Activated CD4-positive, alpha-beta memory T cell treated with anti-CD3 and anti-CD28 coated beads for 36 hours (primary cell): Measurements from ENCODE around the gene CXCL1. TPM values are rescaled to one million over a fixed set of nuclear protein-coding genes. Genes with fewer than 3 reads are reported as not detected.
"Not testable (repeated sequence)": the region's sequence is repeated elsewhere in the genome, so short reads cannot be mapped to it uniquely, and the experiment has no call there.

Experiments used
- CTCF ChIA-PET: fragments of 350-600 bp; sonication (Branson Sonifier 250); formaldehyde crosslinking; loops from one replicate; lab custom pipeline; 2021; ENCODE audit warnings: antibody characterized with exemption, inconsistent platforms; lab: Charles Lee
- POLR2A ChIA-PET: fragments of 350-600 bp; sonication (Branson Sonifier 250); formaldehyde crosslinking; loops from one replicate; lab custom pipeline; 2021; ENCODE audit warnings: antibody characterized with exemption; lab: Charles Lee
- DNase-seq: peaks from one replicate; pipeline ENCODE4 v3.0.0-alpha.2; 2020
- H3K27ac Mint-ChIP-seq: one replicate; pipeline ENCODE4 v1.8.0; 2021; ENCODE audit warnings: mixed read lengths
- H3K27me3 Mint-ChIP-seq: one replicate; pipeline ENCODE4 v1.8.0; 2021; ENCODE audit warnings: mixed read lengths
- H3K36me3 Mint-ChIP-seq: one replicate; pipeline ENCODE4 v1.8.0; 2021; ENCODE audit warnings: mixed read lengths
- H3K4me1 Mint-ChIP-seq: one replicate; pipeline ENCODE4 v1.8.0; 2021; ENCODE audit warnings: low read depth, mixed read lengths
- H3K4me3 Mint-ChIP-seq: one replicate; pipeline ENCODE4 v1.8.0; 2021; ENCODE audit warnings: mild to moderate bottlenecking, mixed read lengths
- H3K9me3 Mint-ChIP-seq: one replicate; pipeline ENCODE4 v1.8.0; 2021; ENCODE audit warnings: mixed read lengths
- intact Hi-C: fragments of 100-400 bp; cut with micrococcal nuclease; formaldehyde crosslinking; loops from one replicate; pipeline ENCODE4 v1.15.1; 2023
- total RNA-seq, 2 experiments: library from RNA; stranded (reverse); gene quantifications; one replicate each; pipeline ENCODE4 v1.2.3, GENCODE V29; 2021

The CXCL1 gene
- total RNA-seq, 2 experiments from 2014 or later = not detected

- POLR2A ChIA-PET = no interaction called here
- no peaks in the 10 kb centered on the region for H3K27me3 Mint-ChIP-seq
- no peaks in the 10 kb centered on the region for H3K36me3 Mint-ChIP-seq
- CTCF ChIA-PET = no interaction called here
- H3K9me3 Mint-ChIP-seq = no peaks in the 10 kb centered on the region
- no peaks in the 10 kb centered on the region for H3K4me1 Mint-ChIP-seq
- intact Hi-C loops = no loop called here
- no peak overlapping the region for H3K27ac Mint-ChIP-seq
- DNase-seq = no peak
- H3K4me3 Mint-ChIP-seq = no peak overlapping the region
These were observed 26.3 kb downstream of the CXCL1 start for GRCh38 chr4:73895201-73896175.

GRCh38 chr4:73896416-73896815 is 27.2 kb downstream of the CXCL1 start:
- ChIA-PET POLR2A (no interaction called here), CTCF (no interaction called here)
- intact Hi-C loops = no loop called here
- no peaks in the 10 kb centered on the region for H3K36me3 Mint-ChIP-seq
- no peaks in the 10 kb centered on the region for H3K4me1 Mint-ChIP-seq
- H3K27me3 Mint-ChIP-seq = no peaks in the 10 kb centered on the region
- no peak for DNase-seq
- no peak overlapping the region for H3K4me3 Mint-ChIP-seq
- no peak overlapping the region for H3K27ac Mint-ChIP-seq
- H3K9me3 Mint-ChIP-seq = no peaks in the 10 kb centered on the region

- Mint-ChIP-seq H3K4me1 (no peaks in the 10 kb centered on the region), H3K4me3 (no peak overlapping the region), H3K9me3 (no peaks in the 10 kb centered on the region), H3K27ac (no peak overlapping the region), H3K27me3 (no peaks in the 10 kb centered on the region), H3K36me3 (no peaks in the 10 kb centered on the region)
- CTCF ChIA-PET = no interaction called here
- intact Hi-C loops = no loop called here
- POLR2A ChIA-PET = no interaction called here
- DNase-seq = no peak
These were observed 28.4 kb downstream of the CXCL1 start for GRCh38 chr4:73897380-73898136.

GRCh38 chr4:73899338-73899737 is 30.1 kb downstream of the CXCL1 start:
- H3K4me1 Mint-ChIP-seq, H3K9me3 Mint-ChIP-seq, H3K4me3 Mint-ChIP-seq, H3K27ac Mint-ChIP-seq, DNase-seq, POLR2A ChIA-PET, intact Hi-C loops, H3K36me3 Mint-ChIP-seq, H3K27me3 Mint-ChIP-seq, CTCF ChIA-PET: not testable (repeated sequence)

- no peak for DNase-seq
- no peaks in the 10 kb centered on the region for H3K27me3 Mint-ChIP-seq
- CTCF ChIA-PET = interaction anchor here (1.3 kb wide), 1 partner anchor 238 kb away, joined by 3 read pairs; no protein-coding TSS in a partner anchor
- H3K4me1 Mint-ChIP-seq = no peaks in the 10 kb centered on the region
- intact Hi-C loops = no loop called here
- POLR2A ChIA-PET = no interaction called here
- no peak overlapping the region for H3K4me3 Mint-ChIP-seq
- no peaks in the 10 kb centered on the region for H3K9me3 Mint-ChIP-seq
- no peak overlapping the region for H3K27ac Mint-ChIP-seq
- H3K36me3 Mint-ChIP-seq = no peaks in the 10 kb centered on the region
These were observed 31.8 kb downstream of the CXCL1 start for GRCh38 chr4:73901031-73901430.

GRCh38 chr4:73902038-73902637 is 32.9 kb downstream of the CXCL1 start:
- no peak overlapping the region for H3K27ac Mint-ChIP-seq
- no peak overlapping the region for H3K4me3 Mint-ChIP-seq
- ChIA-PET POLR2A (interaction anchor here (0.7 kb wide), 1 partner anchor 18 kb away, joined by 3 read pairs; no protein-coding TSS in a partner anchor), CTCF (interaction anchor here (1.3 kb wide), 1 partner anchor 239 kb away, joined by 3 read pairs; no protein-coding TSS in a partner anchor)
- intact Hi-C loops = no loop called here
- no peaks in the 10 kb centered on the region for H3K27me3 Mint-ChIP-seq
- no peaks in the 10 kb centered on the region for H3K9me3 Mint-ChIP-seq
- no peaks in the 10 kb centered on the region for H3K4me1 Mint-ChIP-seq
- DNase-seq = no peak
- no peaks in the 10 kb centered on the region for H3K36me3 Mint-ChIP-seq

GRCh38 chr4:73902817-73903547 is 33.8 kb downstream of the CXCL1 start:
- Mint-ChIP-seq H3K36me3 (no peaks in the 10 kb centered on the region), H3K27ac (no peak overlapping the region), H3K27me3 (no peaks in the 10 kb centered on the region), H3K4me1 (no peaks in the 10 kb centered on the region), H3K9me3 (no peaks in the 10 kb centered on the region), H3K4me3 (no peak overlapping the region)
- CTCF ChIA-PET = no interaction called here
- no peak for DNase-seq
- intact Hi-C loops = no loop called here
- POLR2A ChIA-PET = no interaction called here

- H3K4me3 Mint-ChIP-seq = no peak overlapping the region
- DNase-seq = no peak
- ChIA-PET CTCF (no interaction called here), POLR2A (no interaction called here)
- intact Hi-C loops = no loop called here
- no peaks in the 10 kb centered on the region for H3K4me1 Mint-ChIP-seq
- no peaks in the 10 kb centered on the region for H3K9me3 Mint-ChIP-seq
- no peak overlapping the region for H3K27ac Mint-ChIP-seq
- H3K27me3 Mint-ChIP-seq = no peaks in the 10 kb centered on the region
- H3K36me3 Mint-ChIP-seq = no peaks in the 10 kb centered on the region
These were observed 35.3 kb downstream of the CXCL1 start for GRCh38 chr4:73904491-73904890.

- no peak overlapping the region for H3K27ac Mint-ChIP-seq
- H3K4me1 Mint-ChIP-seq = no peaks in the 10 kb centered on the region
- ChIA-PET POLR2A (no interaction called here), CTCF (no interaction called here)
- no peaks in the 10 kb centered on the region for H3K9me3 Mint-ChIP-seq
- no peaks in the 10 kb centered on the region for H3K36me3 Mint-ChIP-seq
- H3K27me3 Mint-ChIP-seq = no peaks in the 10 kb centered on the region
- intact Hi-C loops = no loop called here
- H3K4me3 Mint-ChIP-seq = no peak overlapping the region
- DNase-seq = no peak
These were observed 39.8 kb downstream of the CXCL1 start for GRCh38 chr4:73908965-73909364.

GRCh38 chr4:73911746-73912145 is 42.6 kb downstream of the CXCL1 start:
- Mint-ChIP-seq H3K36me3 (no peaks in the 10 kb centered on the region), H3K27me3 (no peaks in the 10 kb centered on the region), H3K27ac (no peak overlapping the region), H3K4me1 (no peaks in the 10 kb centered on the region), H3K4me3 (no peak overlapping the region), H3K9me3 (no peaks in the 10 kb centered on the region)
- intact Hi-C loops = no loop called here
- no peak for DNase-seq
- POLR2A ChIA-PET = no interaction called here
- CTCF ChIA-PET = no interaction called here

- ChIA-PET POLR2A (no interaction called here), CTCF (no interaction called here)
- no peaks in the 10 kb centered on the region for H3K27me3 Mint-ChIP-seq
- H3K4me3 Mint-ChIP-seq = no peak overlapping the region
- no peaks in the 10 kb centered on the region for H3K4me1 Mint-ChIP-seq
- no peak overlapping the region for H3K27ac Mint-ChIP-seq
- no peaks in the 10 kb centered on the region for H3K9me3 Mint-ChIP-seq
- intact Hi-C loops = no loop called here
- DNase-seq = no peak
- no peaks in the 10 kb centered on the region for H3K36me3 Mint-ChIP-seq
These were observed 43.0 kb downstream of the CXCL1 start for GRCh38 chr4:73912191-73912590.

- Mint-ChIP-seq H3K36me3 (no peaks in the 10 kb centered on the region), H3K27ac (no peak overlapping the region), H3K4me3 (no peak overlapping the region), H3K27me3 (no peaks in the 10 kb centered on the region), H3K9me3 (no peaks in the 10 kb centered on the region), H3K4me1 (no peaks in the 10 kb centered on the region)
- ChIA-PET POLR2A (no interaction called here), CTCF (no interaction called here)
- no peak for DNase-seq
- intact Hi-C loops = no loop called here
These were observed 44.9 kb downstream of the CXCL1 start for GRCh38 chr4:73914071-73914470.
